H1 (cell line): ENCODE results near the gene GCLM. TPM values are rescaled to one million over a fixed set of nuclear protein-coding genes. Genes with fewer than 3 reads are reported as not detected.
"Not testable (repeated sequence)": the region's sequence is repeated elsewhere in the genome, so short reads cannot be mapped to it uniquely, and the experiment has no call there.

ENCODE experiments used
- CTCF ChIA-PET: fragments of 300-600 bp; sonication (Branson Sonifier 250); formaldehyde crosslinking; loops from one replicate; lab custom pipeline; 2021; ENCODE audit not compliant: partially characterized antibody; lab: Charles Lee
- POLR2A ChIA-PET: fragments of 300-600 bp; sonication (Branson Sonifier 250); formaldehyde crosslinking; loops from one replicate; lab custom pipeline; 2021; ENCODE audit warnings: inconsistent platforms; ENCODE audit not compliant: partially characterized antibody; lab: Charles Lee
- DNase-seq, 2 experiments: peaks; one replicate each; pipeline versions ENCODE4 v3.0.0 to v3.0.0-alpha.2; 2010 to 2022; ENCODE audit warnings: low spot score in 2 of 2, low read depth in 1 of 2, mixed read lengths in 1 of 2
- FAIRE-seq: peaks from 2 replicates; lab custom pipeline; 2011; peaks lifted over from hg19 to GRCh38; lab: Jason Lieb, UNC
- H2AFZ ChIP-seq: 2 replicates; pipeline ENCODE4 v1.8.1; 2012; ENCODE audit warnings: low read length, inconsistent platforms
- H2AK5ac ChIP-seq: 2 replicates; pipeline ENCODE4 v1.6.1; 2013; ENCODE audit warnings: low read depth, low read length
- H2BK120ac ChIP-seq: replicated peaks from 2 replicates; pipeline ENCODE3; 2013; ENCODE audit warnings: low read depth, low read length, inconsistent platforms
- H2BK12ac ChIP-seq: 2 replicates; pipeline ENCODE4 v1.6.1; 2013; ENCODE audit warnings: low read depth, low read length
- H2BK15ac ChIP-seq: 2 replicates; pipeline ENCODE4 v1.6.1; 2013; ENCODE audit warnings: low read length
- H2BK20ac ChIP-seq: 2 replicates; pipeline ENCODE4 v1.6.1; 2013; ENCODE audit warnings: low read length
- H2BK5ac ChIP-seq: 2 replicates; pipeline ENCODE4 v1.6.1; 2013; ENCODE audit warnings: low read depth, low read length
- H3K14ac ChIP-seq: 2 replicates; pipeline ENCODE4 v1.6.1; 2013; ENCODE audit warnings: inconsistent platforms; ENCODE audit not compliant: insufficient read length
- H3K18ac ChIP-seq: 2 replicates; pipeline ENCODE4 v1.6.1; 2013; ENCODE audit warnings: low read length; ENCODE audit errors: extremely low read depth
- H3K23ac ChIP-seq: 2 replicates; pipeline ENCODE4 v1.6.1; 2013; ENCODE audit warnings: inconsistent platforms; ENCODE audit not compliant: insufficient read length
- H3K23me2 ChIP-seq: 2 replicates; pipeline ENCODE4 v1.6.1; 2013; ENCODE audit warnings: low read depth, low read length
- H3K27ac ChIP-seq: 2 replicates; pipeline ENCODE4 v1.6.1; 2011; ENCODE audit warnings: low read depth, low read length, inconsistent platforms
- H3K27me3 ChIP-seq, 4 experiments: replicated peaks in 1 of 4; 1 replicate in 1 of 4; 2 replicates in 3 of 4; pipeline versions ENCODE4 v1.6.1 to v1.8.1; 2011 to 2013; ENCODE audit warnings: low read length in 3 of 4, mild to moderate bottlenecking in 3 of 4, inconsistent platforms in 2 of 4, mixed read lengths in 2 of 4, moderate library complexity in 1 of 4; ENCODE audit not compliant: control insufficient read depth in 3 of 4, insufficient read depth in 3 of 4; ENCODE audit errors: extremely low read depth in 1 of 4
- H3K36me3 ChIP-seq, 4 experiments: 2 replicates each; pipeline versions ENCODE4 v1.6.1 to v1.8.1; 2011 to 2013; ENCODE audit warnings: mild to moderate bottlenecking in 4 of 4, low read length in 3 of 4, moderate library complexity in 2 of 4, control low read depth in 1 of 4, inconsistent platforms in 1 of 4; ENCODE audit not compliant: insufficient read depth in 4 of 4, control insufficient read depth in 2 of 4
- H3K4ac ChIP-seq: replicated peaks from 2 replicates; pipeline ENCODE3; 2013; ENCODE audit warnings: low read length, low read depth, mixed read lengths, inconsistent platforms; ENCODE audit not compliant: insufficient read length
- H3K4me1 ChIP-seq, 4 experiments: replicated peaks in 1 of 4; 1 replicate in 1 of 4; 2 replicates in 3 of 4; pipeline versions ENCODE4 v1.6.1 to v1.8.1; 2011 to 2013; ENCODE audit warnings: low read length in 3 of 4, inconsistent platforms in 2 of 4, mixed read lengths in 1 of 4; ENCODE audit not compliant: insufficient read depth in 4 of 4, control insufficient read depth in 3 of 4
- H3K4me2 ChIP-seq, 2 experiments: 2 replicates each; pipeline versions ENCODE4 v1.6.1 to v1.8.1; 2011 to 2013; ENCODE audit warnings: low read depth in 2 of 2, low read length in 2 of 2, control low read depth in 1 of 2, inconsistent platforms in 1 of 2, mild to moderate bottlenecking in 1 of 2; ENCODE audit not compliant: insufficient read depth in 1 of 2
- H3K4me3 ChIP-seq, 4 experiments: fragments of 200-600, 300-600 bp in 1 of 4; sonication (generic), shearing (Covaris generic), sonication (Bioruptor Twin) in 1 of 4; 2 replicates each; pipeline versions ENCODE4 v1.5.1 to v1.8.1; 2011 to 2016; ENCODE audit warnings: low read length in 4 of 4, low read depth in 3 of 4, control low read depth in 2 of 4, inconsistent platforms in 2 of 4, mild to moderate bottlenecking in 2 of 4, mixed read lengths in 1 of 4, moderate library complexity in 1 of 4; ENCODE audit not compliant: insufficient read depth in 2 of 4; ENCODE audit errors: extremely low read depth in 1 of 4
- H3K56ac ChIP-seq: replicated peaks from 2 replicates; pipeline ENCODE3; 2013; ENCODE audit warnings: low read depth, mild to moderate bottlenecking, mixed read lengths, low read length, inconsistent platforms; ENCODE audit not compliant: insufficient read length
- H3K79me1 ChIP-seq: 2 replicates; pipeline ENCODE4 v1.6.1; 2013; ENCODE audit warnings: low read depth, low read length, control low read depth
- H3K79me2 ChIP-seq, 2 experiments: 2 replicates each; pipeline versions ENCODE4 v1.6.1 to v1.8.1; 2012 to 2013; ENCODE audit warnings: low read length in 2 of 2, mild to moderate bottlenecking in 2 of 2, inconsistent platforms in 1 of 2; ENCODE audit not compliant: insufficient read depth in 2 of 2, control insufficient read depth in 1 of 2
- H3K9ac ChIP-seq, 4 experiments: replicated peaks in 1 of 4; 1 replicate in 1 of 4; 2 replicates in 3 of 4; pipeline versions ENCODE4 v1.6.1 to v1.8.1; 2011 to 2013; ENCODE audit warnings: low read depth in 3 of 4, low read length in 3 of 4, control low read depth in 2 of 4, mild to moderate bottlenecking in 2 of 4, moderate library complexity in 2 of 4, inconsistent platforms in 1 of 4; ENCODE audit errors: extremely low read depth in 1 of 4
- H3K9me3 ChIP-seq, 2 experiments: 2 replicates each; pipeline versions ENCODE4 v1.6.1 to v1.8.1; 2012 to 2013; ENCODE audit warnings: mild to moderate bottlenecking in 2 of 2, moderate library complexity in 2 of 2, control low read depth in 1 of 2, inconsistent platforms in 1 of 2, low read depth in 1 of 2, low read length in 1 of 2, mixed read lengths in 1 of 2; ENCODE audit not compliant: insufficient read depth in 2 of 2
- H4K20me1 ChIP-seq, 2 experiments: replicated peaks in 1 of 2; 2 replicates each; pipeline versions ENCODE3 to v1.8.1; 2011 to 2013; ENCODE audit warnings: inconsistent platforms in 2 of 2, low read length in 2 of 2, mild to moderate bottlenecking in 1 of 2; ENCODE audit not compliant: insufficient read depth in 2 of 2, control insufficient read depth in 1 of 2
- H4K5ac ChIP-seq: 2 replicates; pipeline ENCODE4 v1.6.1; 2013; ENCODE audit warnings: low read length, low read depth, mixed read lengths, inconsistent platforms; ENCODE audit not compliant: insufficient read length
- H4K8ac ChIP-seq: 2 replicates; pipeline ENCODE4 v1.8.0; 2013; ENCODE audit warnings: mild to moderate bottlenecking, moderate library complexity, low read length, inconsistent platforms; ENCODE audit not compliant: insufficient read depth; ENCODE audit errors: extremely low read depth
- H4K91ac ChIP-seq: replicated peaks from 2 replicates; pipeline ENCODE3; 2013; ENCODE audit warnings: low read length, mixed read lengths, inconsistent platforms; ENCODE audit not compliant: insufficient read length
- WGBS, 2 experiments: shearing (Covaris generic) in 1 of 2; methylation state at CpG; one replicate each; pipeline versions ENCODE4 v1.1.6 to v1.1.7; 2013 to 2015; ENCODE audit warnings: low lambda C conversion rate in 2 of 2, mixed read lengths in 2 of 2, inconsistent platforms in 1 of 2, low coverage in 1 of 2, missing lambda C conversion rate in 1 of 2; ENCODE audit not compliant: insufficient replicate concordance in 2 of 2, insufficient coverage in 1 of 2, insufficient read length in 1 of 2; ENCODE audit errors: extremely low coverage in 1 of 2, missing lambda C conversion rate in 1 of 2; 5-methylcytosine and 5-hydroxymethylcytosine counted together
- polyA plus RNA-seq, 7 experiments: library from polyadenylated mRNA; depleted of rRNA in 3 of 7; stranded (reverse) in 5 of 7; unstranded in 2 of 7; fragments of >200 nt in 5 of 7; fragments of 200-250 nt in 2 of 7; gene quantifications; 1 replicate in 5 of 7; 2 replicates in 1 of 7; 4 replicates in 1 of 7; pipeline versions ENCODE4 v1.2.1 to v1.2.3, GENCODE V29; 2011 to 2013; ENCODE audit warnings: missing spikeins in 2 of 7, mixed read lengths in 2 of 7
- total RNA-seq: library from RNA; stranded (reverse); fragmentation: NEBNext Ultra II Directional; extraction: Animal tissue kit (Norgen Biotek cat#: 25700); gene quantifications from 2 replicates; pipeline ENCODE4 v1.2.1, GENCODE V29; 2021

GCLM gene
- total and polyA plus RNA-seq, 2 of the 8 experiments (the other 6 are each of a cell fraction or from before 2014, with no cell fraction given), result 3.1 to 12.8 TPM

- H2BK120ac ChIP-seq, H4K91ac ChIP-seq, H4K5ac ChIP-seq, H2BK20ac ChIP-seq, H4K8ac ChIP-seq, H3K23me2 ChIP-seq, H3K9me3 ChIP-seq, H3K56ac ChIP-seq, H3K27ac ChIP-seq, H3K14ac ChIP-seq, H2BK5ac ChIP-seq, H3K4me2 ChIP-seq, H2BK15ac ChIP-seq, H3K9ac ChIP-seq, H3K27me3 ChIP-seq, H3K4me3 ChIP-seq, H3K4me1 ChIP-seq, H2BK12ac ChIP-seq, H4K20me1 ChIP-seq, H3K23ac ChIP-seq, H3K4ac ChIP-seq, DNase-seq, H3K18ac ChIP-seq, H2AFZ ChIP-seq, H3K79me1 ChIP-seq, H3K36me3 ChIP-seq, H2AK5ac ChIP-seq, FAIRE-seq: not testable (repeated sequence)
- H3K79me2 ChIP-seq, result peaks cover 0 to 27% of the 10 kb centered on the region in 2 experiments; a peak in 2 of 4 replicates
- ChIA-PET POLR2A (interaction anchor here (0.9 kb wide), 1 partner anchor 8 kb away, joined by 4 read pairs; no protein-coding TSS in a partner anchor), CTCF (interaction anchor here (1.1 to 2.1 kb wide), 3 partner anchors 9 to 102 kb away, joined by 3 to 15 read pairs (median 4); no protein-coding TSS in a partner anchor)
- 88% methylated on average over 3 of the region's 3 CpGs; no CpG with 5 or more reads in 1 of the 2 experiments for WGBS, 2 experiments
Measured at GRCh38 chr1:93910880-93911279, 1.6 kb upstream of the GCLM start.
